ENCODE results near the gene ZKSCAN2. TPM values are rescaled to one million over a fixed set of nuclear protein-coding genes. Genes with fewer than 3 reads are reported as not detected.

Gene ZKSCAN2
- 1 to 10 TPM; 1.2 to 2.7 (median 1.8) TPM for total RNA-seq

DNA sequence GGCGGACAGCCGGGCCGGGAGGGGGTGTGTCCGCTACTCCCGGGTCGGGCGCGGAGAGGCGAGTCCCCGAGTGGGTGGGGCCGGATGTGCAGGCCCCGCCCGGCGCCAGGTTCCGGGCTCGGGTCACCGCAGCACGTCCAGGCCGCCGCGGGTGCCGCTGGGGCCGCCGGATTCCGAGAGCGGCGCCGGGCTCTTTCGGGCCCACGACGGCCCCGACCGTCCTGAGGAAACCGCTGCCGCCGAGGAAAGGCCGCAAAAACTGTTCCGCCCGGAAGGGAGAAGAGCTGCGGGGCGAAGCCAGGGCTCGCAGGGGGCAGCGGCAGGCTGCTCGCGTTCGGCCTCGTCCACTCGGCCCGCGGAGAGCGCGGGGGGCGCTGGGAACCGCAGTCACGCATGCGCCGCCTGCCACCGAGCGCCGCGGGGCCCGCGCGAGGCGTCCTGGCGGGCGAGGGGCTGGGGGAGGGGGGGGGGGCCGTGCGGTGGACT lies at the start of gene ZKSCAN2:
ZKSCAN2 (minus strand) TSS at position 376 of the 486 bp plus-strand sequence. CDS start 718 bp downstream, outside the sequence.
- Histone ChIP-seq H3K27me3 (no peaks in the 10 kb centered on the region), H3K36me3 (peaks cover 0 to 14% (median 6%) of the 10 kb centered on the region in 4 donors), H3K27ac (peak within 1 kb of the TSS; percentile 97 to 100 (median 98)), H3K4me1 (peaks cover 11 to 34% (median 32%) of the 10 kb centered on the region in 4 donors), H3K4me3 (peak within 1 kb of the TSS; percentile 67 to 87 (median 81)), H3K9me3 (no peaks in the 10 kb centered on the region)
- WGBS, 2 donors (ENCODE audit: low coverage in 1 of 2), result 1% methylated on average over 21 of the region's 69 CpGs; no CpG with 5 or more reads in 1 of the 2 donors
- TF ChIP-seq POLR2AphosphoS5 (IDR thresholded peaks at IDR 0.05), result peak in 2 of 3 donors; percentile 84 to 91
- no peak for TF ChIP-seq EP300 (IDR thresholded peaks at IDR 0.05; ENCODE audit: low read depth)
- TF ChIP-seq, protein P1, sequence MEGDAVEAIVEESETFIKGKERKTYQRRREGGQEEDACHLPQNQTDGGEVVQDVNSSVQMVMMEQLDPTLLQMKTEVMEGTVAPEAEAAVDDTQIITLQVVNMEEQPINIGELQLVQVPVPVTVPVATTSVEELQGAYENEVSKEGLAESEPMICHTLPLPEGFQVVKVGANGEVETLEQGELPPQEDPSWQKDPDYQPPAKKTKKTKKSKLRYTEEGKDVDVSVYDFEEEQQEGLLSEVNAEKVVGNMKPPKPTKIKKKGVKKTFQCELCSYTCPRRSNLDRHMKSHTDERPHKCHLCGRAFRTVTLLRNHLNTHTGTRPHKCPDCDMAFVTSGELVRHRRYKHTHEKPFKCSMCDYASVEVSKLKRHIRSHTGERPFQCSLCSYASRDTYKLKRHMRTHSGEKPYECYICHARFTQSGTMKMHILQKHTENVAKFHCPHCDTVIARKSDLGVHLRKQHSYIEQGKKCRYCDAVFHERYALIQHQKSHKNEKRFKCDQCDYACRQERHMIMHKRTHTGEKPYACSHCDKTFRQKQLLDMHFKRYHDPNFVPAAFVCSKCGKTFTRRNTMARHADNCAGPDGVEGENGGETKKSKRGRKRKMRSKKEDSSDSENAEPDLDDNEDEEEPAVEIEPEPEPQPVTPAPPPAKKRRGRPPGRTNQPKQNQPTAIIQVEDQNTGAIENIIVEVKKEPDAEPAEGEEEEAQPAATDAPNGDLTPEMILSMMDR (IDR thresholded peaks at IDR 0.05), result no peak
- TF ChIP-seq POLR2A (IDR thresholded peaks at IDR 0.05), result peak; percentile 93
- DNase-seq, result peak; percentile 95
- intact Hi-C loops (cut with DNase I; ENCODE audit: low total_unique reads), result no loop called here
- in situ Hi-C loops (cut with MboI; ENCODE audit: low pct_ligation_motif_present in 1 of 4, low pct_unique_long_range_greater_than_20kb in 1 of 4, low sequenced_read_pairs in 3 of 4), result loop anchor here in 1 of 4 donors (25.0 kb wide), 1 partner anchor 105 kb away; no protein-coding TSS in a partner anchor

DNA sequence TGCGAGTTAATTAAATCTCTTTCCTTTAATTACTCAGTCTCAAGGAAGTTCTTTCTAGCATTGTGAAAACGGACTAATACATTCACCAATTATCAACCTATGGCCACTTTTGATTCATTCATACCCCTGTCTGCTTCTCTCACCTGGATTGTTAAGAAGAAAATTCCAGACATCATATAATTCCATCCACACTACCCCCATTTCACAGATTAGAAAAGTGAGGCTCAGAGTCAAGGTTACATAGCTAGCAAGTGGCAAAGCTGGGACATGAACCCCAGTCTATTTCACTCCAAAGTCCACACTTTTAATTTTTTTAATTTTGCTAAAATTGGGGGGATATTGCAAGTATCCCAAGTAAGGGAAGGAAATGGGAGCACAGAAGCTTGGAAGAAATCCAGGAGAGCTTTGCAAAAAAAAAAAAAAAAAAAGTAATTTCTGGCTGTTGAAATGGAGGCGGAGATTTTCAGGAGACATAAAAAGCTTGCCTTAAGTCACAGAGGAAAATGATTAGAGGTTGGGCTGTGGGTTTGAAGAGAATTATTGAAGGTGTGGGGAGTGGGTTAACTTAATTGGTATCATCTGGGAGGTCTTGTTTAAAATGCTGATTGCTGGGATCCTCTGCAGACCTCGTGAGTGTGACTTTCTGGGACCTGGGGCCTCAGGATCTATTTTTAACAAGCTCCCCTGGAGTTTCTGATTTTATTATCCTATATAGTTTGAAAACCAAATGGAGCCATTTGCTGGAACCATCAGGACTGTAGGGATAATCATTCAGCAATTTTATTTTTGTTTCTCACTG lies 42.3 kb upstream of the ZKSCAN2 start:
- TF ChIP-seq EP300 (IDR thresholded peaks at IDR 0.05; ENCODE audit: low read depth) (no peak), POLR2AphosphoS5 (IDR thresholded peaks at IDR 0.05) (no peak), POLR2A (IDR thresholded peaks at IDR 0.05) (no peak)
- TF ChIP-seq, protein P1 (IDR thresholded peaks at IDR 0.05), result no peak

DNA sequence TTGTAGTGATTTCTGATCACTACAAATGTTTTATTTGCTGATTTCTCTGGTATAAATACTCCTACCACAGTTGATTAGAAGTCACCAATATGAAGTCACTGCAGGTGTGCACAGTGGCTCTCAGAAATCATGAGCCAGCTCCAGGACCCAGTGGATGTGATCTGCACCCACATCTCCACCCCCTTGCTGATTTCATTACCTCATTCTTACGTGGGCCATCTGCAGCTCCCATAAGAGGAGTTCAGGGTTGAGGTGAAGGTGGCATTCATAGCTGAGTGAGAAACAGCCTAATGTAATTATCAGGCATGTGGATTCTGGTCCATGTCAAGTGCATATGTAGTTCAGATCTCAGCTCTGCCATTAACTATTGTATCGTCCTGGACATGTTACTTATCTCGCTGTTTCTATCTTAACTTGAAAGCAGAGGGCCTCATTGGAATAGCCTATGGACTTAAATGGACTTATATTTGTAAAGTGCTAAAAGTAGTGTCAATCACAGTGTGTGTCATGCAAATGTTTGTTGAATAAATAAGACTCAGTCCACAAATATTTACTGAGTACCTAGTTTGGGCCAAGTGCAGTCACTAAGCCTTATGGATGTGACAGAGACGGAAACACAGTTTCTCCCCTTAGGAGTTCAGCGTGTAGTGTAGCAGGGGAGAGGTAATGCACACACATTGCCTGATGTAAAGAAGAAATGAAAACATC lies 40.7 kb upstream of the ZKSCAN2 start:
- intact Hi-C loops (cut with DNase I; ENCODE audit: low total_unique reads), result no loop called here
- no peak for DNase-seq
- no peaks in the 10 kb centered on the region for H3K27me3 ChIP-seq
- TF ChIP-seq POLR2AphosphoS5 (IDR thresholded peaks at IDR 0.05), result no peak
- TF ChIP-seq EP300 (IDR thresholded peaks at IDR 0.05; ENCODE audit: low read depth), result no peak
- TF ChIP-seq, protein P1 (IDR thresholded peaks at IDR 0.05), result no peak
- no peak for TF ChIP-seq POLR2A (IDR thresholded peaks at IDR 0.05)
- H3K27ac ChIP-seq, result no peak overlapping the region
- no peaks in the 10 kb centered on the region for H3K4me1 ChIP-seq
- no peak overlapping the region for H3K4me3 ChIP-seq
- H3K9me3 ChIP-seq, result no peaks in the 10 kb centered on the region
- in situ Hi-C loops (cut with MboI; ENCODE audit: low pct_ligation_motif_present in 1 of 4, low pct_unique_long_range_greater_than_20kb in 1 of 4, low sequenced_read_pairs in 3 of 4), result no loop called here
- no peaks in the 10 kb centered on the region for H3K36me3 ChIP-seq
- WGBS, 2 donors (ENCODE audit: low coverage in 1 of 2), result 60 to 65% methylated on average over 2 to 5 of the region's 5 CpGs

More for the DNA sequence above, 42.3 kb upstream of the ZKSCAN2 start:
- WGBS, 2 donors (ENCODE audit: low coverage in 1 of 2), result 28 to 34% methylated on average over 4 of the region's 4 CpGs
- Histone ChIP-seq H3K27me3 (no peaks in the 10 kb centered on the region), H3K4me3 (no peak overlapping the region), H3K36me3 (no peaks in the 10 kb centered on the region), H3K27ac (no peak overlapping the region), H3K9me3 (no peaks in the 10 kb centered on the region), H3K4me1 (no peaks in the 10 kb centered on the region)
- no peak for DNase-seq
- in situ Hi-C loops (cut with MboI; ENCODE audit: low pct_ligation_motif_present in 1 of 4, low pct_unique_long_range_greater_than_20kb in 1 of 4, low sequenced_read_pairs in 3 of 4) (no loop called here), intact Hi-C loops (cut with DNase I; ENCODE audit: low total_unique reads) (no loop called here)

DNA sequence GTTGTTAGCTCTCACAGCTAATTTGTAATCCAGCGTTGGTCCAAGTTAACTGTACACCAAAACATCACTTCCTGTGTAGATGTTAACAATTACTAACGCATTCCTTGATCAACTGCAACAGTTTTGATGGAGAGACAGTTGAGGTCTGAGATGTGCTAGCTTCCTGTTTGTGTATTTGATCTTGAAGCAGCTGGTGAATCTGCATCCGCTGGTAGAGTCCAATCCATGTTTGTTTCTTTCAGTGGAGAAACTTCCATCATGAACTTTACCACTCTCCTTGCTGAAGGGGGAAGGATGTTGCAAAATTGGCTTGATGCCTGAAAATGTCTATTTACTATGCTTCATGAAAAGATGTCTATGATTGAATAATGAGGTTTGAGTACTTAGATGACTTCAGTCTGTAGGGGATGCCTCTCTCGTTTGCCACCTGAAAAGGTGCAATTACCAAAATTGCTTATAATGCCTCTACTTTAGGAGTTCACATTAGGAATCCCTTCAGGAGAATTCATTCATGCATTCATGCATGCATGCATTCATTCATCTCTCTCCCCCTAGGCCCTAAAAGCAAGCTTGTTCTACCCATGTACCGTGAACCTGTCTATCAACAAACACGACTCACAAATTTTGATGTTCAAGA lies 39.6 kb upstream of the ZKSCAN2 start:
- in situ Hi-C loops (cut with MboI; ENCODE audit: low pct_ligation_motif_present in 1 of 4, low pct_unique_long_range_greater_than_20kb in 1 of 4, low sequenced_read_pairs in 3 of 4) (no loop called here), intact Hi-C loops (cut with DNase I; ENCODE audit: low total_unique reads) (no loop called here)
- H3K27ac ChIP-seq, result no peak overlapping the region
- 73 to 74% methylated on average over 6 of the region's 6 CpGs for WGBS, 2 donors (ENCODE audit: low coverage in 1 of 2)
- no peaks in the 10 kb centered on the region for H3K4me1 ChIP-seq
- no peaks in the 10 kb centered on the region for H3K9me3 ChIP-seq
- DNase-seq, result no peak
- no peaks in the 10 kb centered on the region for H3K36me3 ChIP-seq
- TF ChIP-seq POLR2AphosphoS5 (IDR thresholded peaks at IDR 0.05) (no peak), EP300 (IDR thresholded peaks at IDR 0.05; ENCODE audit: low read depth) (no peak)
- TF ChIP-seq, protein P1 (IDR thresholded peaks at IDR 0.05), result no peak
- no peak overlapping the region for H3K4me3 ChIP-seq
- no peaks in the 10 kb centered on the region for H3K27me3 ChIP-seq
